ENCODE results near the gene ZDHHC7.

Gene ZDHHC7

DNA sequence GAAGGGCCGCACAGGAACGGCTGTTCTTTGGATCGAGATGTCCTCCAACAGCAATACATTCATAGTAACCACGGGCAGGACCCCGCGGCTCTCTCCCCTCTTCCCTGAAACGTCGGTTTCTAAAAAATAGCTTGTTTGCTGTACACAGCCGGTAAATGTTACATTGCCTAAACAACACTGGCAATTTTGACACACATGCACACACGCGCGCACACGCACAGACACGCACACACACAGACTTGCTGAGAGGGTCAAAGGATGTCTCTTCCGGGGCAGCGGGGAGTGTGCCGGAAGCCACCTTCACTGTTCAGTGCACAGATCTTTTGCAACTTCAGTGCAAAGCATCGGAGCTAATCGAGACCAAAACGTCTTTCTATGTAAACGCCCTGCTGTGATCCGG lies 35.8 kb downstream of the ZDHHC7 start:
- Mint-ChIP-seq H3K27ac (no peak overlapping the region), H3K27me3 (ENCODE audit: low read depth) (peaks cover 3% of the 10 kb centered on the region), H3K4me3 (no peak overlapping the region), H3K9me3 (no peaks in the 10 kb centered on the region), H3K36me3 (ENCODE audit: low read depth) (peaks cover 53% of the 10 kb centered on the region), H3K4me1 (no peaks in the 10 kb centered on the region)
- TF ChIP-seq, protein P1, sequence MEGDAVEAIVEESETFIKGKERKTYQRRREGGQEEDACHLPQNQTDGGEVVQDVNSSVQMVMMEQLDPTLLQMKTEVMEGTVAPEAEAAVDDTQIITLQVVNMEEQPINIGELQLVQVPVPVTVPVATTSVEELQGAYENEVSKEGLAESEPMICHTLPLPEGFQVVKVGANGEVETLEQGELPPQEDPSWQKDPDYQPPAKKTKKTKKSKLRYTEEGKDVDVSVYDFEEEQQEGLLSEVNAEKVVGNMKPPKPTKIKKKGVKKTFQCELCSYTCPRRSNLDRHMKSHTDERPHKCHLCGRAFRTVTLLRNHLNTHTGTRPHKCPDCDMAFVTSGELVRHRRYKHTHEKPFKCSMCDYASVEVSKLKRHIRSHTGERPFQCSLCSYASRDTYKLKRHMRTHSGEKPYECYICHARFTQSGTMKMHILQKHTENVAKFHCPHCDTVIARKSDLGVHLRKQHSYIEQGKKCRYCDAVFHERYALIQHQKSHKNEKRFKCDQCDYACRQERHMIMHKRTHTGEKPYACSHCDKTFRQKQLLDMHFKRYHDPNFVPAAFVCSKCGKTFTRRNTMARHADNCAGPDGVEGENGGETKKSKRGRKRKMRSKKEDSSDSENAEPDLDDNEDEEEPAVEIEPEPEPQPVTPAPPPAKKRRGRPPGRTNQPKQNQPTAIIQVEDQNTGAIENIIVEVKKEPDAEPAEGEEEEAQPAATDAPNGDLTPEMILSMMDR (IDR thresholded peaks at IDR 0.05; ENCODE audit: unreplicated experiment in 3 of 3), result no peak

DNA sequence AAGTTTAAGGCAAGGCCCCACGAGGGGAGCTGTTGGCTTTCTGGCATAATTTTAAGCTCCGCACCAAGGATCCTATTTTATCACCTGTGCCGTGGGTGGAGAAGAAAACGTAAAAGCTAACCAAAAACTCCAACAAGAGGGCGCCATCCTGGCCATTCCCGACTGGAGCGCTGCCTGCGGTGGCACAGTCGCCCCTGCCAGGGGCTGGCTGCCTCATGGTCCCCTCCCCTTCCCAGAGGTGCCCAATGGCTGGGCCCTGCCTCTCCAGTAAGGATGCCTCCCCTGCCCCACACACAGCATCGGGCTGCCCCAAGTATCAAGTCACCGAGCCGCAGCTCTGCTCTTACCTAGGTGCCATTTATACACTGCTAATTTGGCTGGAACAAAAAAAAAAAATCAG lies 36.3 kb downstream of the ZDHHC7 start:
- Mint-ChIP-seq H3K27me3 (ENCODE audit: low read depth) (peaks cover 7% of the 10 kb centered on the region), H3K36me3 (ENCODE audit: low read depth) (peaks cover 52% of the 10 kb centered on the region), H3K9me3 (no peaks in the 10 kb centered on the region), H3K27ac (peak overlapping the region in 1 of 3 experiments; percentile 64), H3K4me3 (no peak overlapping the region), H3K4me1 (no peaks in the 10 kb centered on the region)
- TF ChIP-seq, protein P1 (IDR thresholded peaks at IDR 0.05; ENCODE audit: unreplicated experiment in 3 of 3), result no peak

GRCh38 chr16:84973776-84974523 lies 37.4 kb downstream of the ZDHHC7 start:
- no peaks in the 10 kb centered on the region for H3K9me3 Mint-ChIP-seq
- no peak overlapping the region for H3K27ac Mint-ChIP-seq
- no peak overlapping the region for H3K4me3 Mint-ChIP-seq
- H3K27me3 Mint-ChIP-seq (ENCODE audit: low read depth), result peaks cover 8% of the 10 kb centered on the region
- TF ChIP-seq, protein P1 (IDR thresholded peaks at IDR 0.05; ENCODE audit: unreplicated experiment in 3 of 3), result no peak
- H3K4me1 Mint-ChIP-seq, result no peaks in the 10 kb centered on the region
- H3K36me3 Mint-ChIP-seq (ENCODE audit: low read depth), result peaks cover 44% of the 10 kb centered on the region

DNA sequence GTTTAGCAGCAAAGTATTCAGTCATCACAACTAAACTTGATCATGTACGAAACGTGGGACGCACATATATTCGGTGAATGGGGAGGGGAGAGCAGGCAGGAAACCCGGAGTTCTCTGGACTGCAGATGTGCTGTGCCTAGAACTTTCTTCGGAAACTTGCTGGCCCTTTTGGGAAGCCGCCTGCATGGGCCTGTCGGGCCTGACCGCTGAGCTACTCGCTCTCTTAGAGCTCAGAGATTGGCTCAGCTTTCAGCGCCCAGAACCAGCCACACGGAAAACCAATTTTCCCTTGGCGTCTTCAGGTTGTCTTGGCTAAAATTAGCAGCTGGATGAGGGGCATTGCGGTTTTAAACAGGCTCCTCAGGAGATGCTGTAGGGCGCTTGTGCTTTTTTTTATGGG lies 38.1 kb downstream of the ZDHHC7 start:
- TF ChIP-seq, protein P1 (IDR thresholded peaks at IDR 0.05; ENCODE audit: unreplicated experiment in 3 of 3), result no peak
- no peak overlapping the region for H3K4me3 Mint-ChIP-seq
- H3K27ac Mint-ChIP-seq, result no peak overlapping the region
- H3K27me3 Mint-ChIP-seq (ENCODE audit: low read depth), result peaks cover 8% of the 10 kb centered on the region
- peaks cover 40% of the 10 kb centered on the region for H3K36me3 Mint-ChIP-seq (ENCODE audit: low read depth)
- no peaks in the 10 kb centered on the region for H3K9me3 Mint-ChIP-seq
- H3K4me1 Mint-ChIP-seq, result peaks cover 2% of the 10 kb centered on the region

- no peak overlapping the region for H3K27ac Mint-ChIP-seq
- TF ChIP-seq, protein P1 (IDR thresholded peaks at IDR 0.05; ENCODE audit: unreplicated experiment in 3 of 3), result peak; percentile 95 to 98 (median 96)
- no peak overlapping the region for H3K4me3 Mint-ChIP-seq
- H3K36me3 Mint-ChIP-seq (ENCODE audit: low read depth), result peaks cover 16% of the 10 kb centered on the region
- H3K4me1 Mint-ChIP-seq, result peaks cover 11% of the 10 kb centered on the region
- H3K27me3 Mint-ChIP-seq (ENCODE audit: low read depth), result peaks cover 21% of the 10 kb centered on the region
- no peaks in the 10 kb centered on the region for H3K9me3 Mint-ChIP-seq
These were observed 40.7 kb downstream of the ZDHHC7 start for GRCh38 chr16:84970447-84971127.
